Measurements from ENCODE around the gene LSM10. TPM values are rescaled to one million over a fixed set of nuclear protein-coding genes. Genes with fewer than 3 reads are reported as not detected.
A peak's percentile ranks its signal among the peaks of the same experiment; 100 is the strongest.

Gene LSM10
- total RNA-seq, 1 donor from 2014 or later: 45.2 TPM

GRCh38 chr1:36385410-36386264, 12.1 kb downstream of the LSM10 start, which contains the start of gene STK40:
TSS of gene STK40 (minus strand) at chr1:36385924. CDS start at chr1:36361332, 24,592 bp downstream.
- TF ChIP-seq POLR2AphosphoS5 (IDR thresholded peaks at IDR 0.05; ENCODE audit: insufficient read depth in 1 of 2, low read depth in 1 of 2): no peak
- TF ChIP-seq POLR2A (IDR thresholded peaks at IDR 0.05): peak in 1 of 2 donors; percentile 96
- TF ChIP-seq CTCF (IDR thresholded peaks at IDR 0.05): no peak
- Histone ChIP-seq H3K27ac (peak within 1 kb of the TSS; percentile 99), H3K4me3 (peak within 1 kb of the TSS; percentile 67 to 95), H3K27me3 (no peaks in the 10 kb centered on the region), H3K4me1 (peaks cover 47% of the 10 kb centered on the region), H3K36me3 (peaks cover 0 to 8% of the 10 kb centered on the region in 2 donors), H3K9me3 (no peaks in the 10 kb centered on the region)
- peak in 1 of 2 donors; percentile 100 for DNase-seq (ENCODE audit: extremely low spot score in 2 of 2)
- intact Hi-C loops (cut with DNase I): loop anchor here (10.0 kb wide), 1 partner anchor 231 kb away; the partner anchor contains the start of gene MAP7D1

DNA sequence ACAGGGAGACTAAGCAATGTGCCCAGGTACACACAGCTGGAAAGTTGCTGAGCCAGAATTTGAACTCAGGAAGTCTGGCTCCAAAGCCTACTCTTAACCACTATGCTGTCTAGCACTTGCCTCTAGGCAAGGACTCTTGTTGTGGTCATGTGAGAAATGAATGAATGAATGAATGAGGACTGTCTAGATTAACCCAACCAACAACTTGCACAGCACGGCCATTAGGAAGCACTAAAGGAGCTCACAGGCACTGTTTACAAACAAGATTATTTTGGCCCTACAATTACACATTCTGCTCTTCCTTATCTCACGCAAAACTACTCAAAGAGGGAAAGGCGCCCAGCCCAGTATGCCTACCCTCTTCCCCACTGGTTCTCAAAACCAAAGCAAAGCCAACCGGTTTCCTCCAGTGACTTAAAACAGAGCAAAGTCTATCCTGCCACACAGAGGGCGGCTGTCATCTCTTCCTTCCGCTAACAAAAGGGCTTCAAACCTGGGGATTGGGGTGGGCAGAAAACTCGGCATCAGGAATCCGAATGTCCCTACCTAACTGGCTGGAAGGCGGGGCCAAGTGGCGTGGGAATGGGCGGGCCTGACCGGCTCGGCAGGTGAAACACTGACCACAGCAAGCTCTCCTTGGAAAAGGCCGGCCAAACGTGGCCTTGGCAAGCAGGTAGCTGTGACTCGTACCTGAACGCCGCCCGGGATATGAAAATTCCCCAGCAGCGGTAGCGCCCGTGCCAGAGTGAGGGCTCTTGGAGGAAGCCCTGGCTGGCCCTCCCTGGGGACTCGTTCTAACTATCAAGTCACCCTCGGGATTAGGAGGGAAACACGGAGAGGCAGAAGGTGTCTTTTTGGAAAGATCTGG, 12.9 kb downstream of the LSM10 start:
- Histone ChIP-seq H3K27ac (peak overlapping the region; percentile 99), H3K9me3 (no peaks in the 10 kb centered on the region), H3K27me3 (no peaks in the 10 kb centered on the region), H3K4me1 (peaks cover 53% of the 10 kb centered on the region), H3K36me3 (peaks cover 0 to 3% of the 10 kb centered on the region in 2 donors), H3K4me3 (peak overlapping the region; percentile 67 to 95)
- intact Hi-C loops (cut with DNase I): loop anchor here (10.0 kb wide), 1 partner anchor 230 kb away; the partner anchor contains the start of gene MAP7D1
- DNase-seq (ENCODE audit: extremely low spot score in 2 of 2): no peak
- TF ChIP-seq CTCF (IDR thresholded peaks at IDR 0.05): no peak
- TF ChIP-seq POLR2A (IDR thresholded peaks at IDR 0.05): no peak
- TF ChIP-seq POLR2AphosphoS5 (IDR thresholded peaks at IDR 0.05; ENCODE audit: insufficient read depth in 1 of 2, low read depth in 1 of 2): peak in 1 of 2 donors; percentile 32

- DNase-seq (ENCODE audit: extremely low spot score in 2 of 2): no peak
- H3K9me3 ChIP-seq: no peaks in the 10 kb centered on the region
- intact Hi-C loops (cut with DNase I): loop anchor here (10.0 kb wide), 1 partner anchor 228 kb away; the partner anchor contains the start of gene MAP7D1
- peaks cover 53% of the 10 kb centered on the region for H3K4me1 ChIP-seq
- H3K36me3 ChIP-seq: peaks cover 0 to 3% of the 10 kb centered on the region in 2 donors
- TF ChIP-seq POLR2A (IDR thresholded peaks at IDR 0.05) (no peak), CTCF (IDR thresholded peaks at IDR 0.05) (no peak), POLR2AphosphoS5 (IDR thresholded peaks at IDR 0.05; ENCODE audit: insufficient read depth in 1 of 2, low read depth in 1 of 2) (no peak)
- H3K27me3 ChIP-seq: no peaks in the 10 kb centered on the region
- H3K27ac ChIP-seq: no peak overlapping the region
- no peak overlapping the region for H3K4me3 ChIP-seq
Observed at GRCh38 chr1:36383240-36383639, 14.5 kb downstream of the LSM10 start.

DNA sequence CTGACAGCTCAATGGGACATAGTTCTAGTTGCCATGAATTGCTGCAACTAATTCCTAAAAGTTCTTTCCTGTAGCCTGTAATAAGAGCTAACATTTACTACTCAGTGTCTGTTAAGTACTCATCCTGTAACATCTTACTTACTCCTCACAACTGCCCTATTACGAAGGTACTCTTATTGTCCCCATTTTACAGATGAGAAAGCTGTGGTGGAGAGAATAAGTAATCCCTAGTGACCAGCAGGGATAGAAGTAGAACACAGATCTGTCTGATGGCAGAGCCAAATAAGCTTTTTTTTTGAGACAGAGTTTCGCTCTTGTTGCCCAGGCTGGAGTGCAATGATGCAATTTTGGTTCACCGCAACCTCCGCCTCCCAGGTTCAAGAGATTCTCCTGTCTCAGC, 15.0 kb downstream of the LSM10 start:
- TF ChIP-seq POLR2A (IDR thresholded peaks at IDR 0.05): no peak
- no peak for TF ChIP-seq CTCF (IDR thresholded peaks at IDR 0.05)
- TF ChIP-seq POLR2AphosphoS5 (IDR thresholded peaks at IDR 0.05; ENCODE audit: insufficient read depth in 1 of 2, low read depth in 1 of 2): no peak
- H3K36me3 ChIP-seq: peaks cover 0 to 3% of the 10 kb centered on the region in 2 donors
- peaks cover 47% of the 10 kb centered on the region for H3K4me1 ChIP-seq
- H3K27ac ChIP-seq: no peak overlapping the region
- H3K27me3 ChIP-seq: no peaks in the 10 kb centered on the region
- DNase-seq (ENCODE audit: extremely low spot score in 2 of 2): no peak
- no peaks in the 10 kb centered on the region for H3K9me3 ChIP-seq
- intact Hi-C loops (cut with DNase I): loop anchor here (10.0 kb wide), 1 partner anchor 228 kb away; the partner anchor contains the start of gene MAP7D1
- H3K4me3 ChIP-seq: no peak overlapping the region

All from vagina (tissue), 2 donors.